HG03280 (cell line): ENCODE results near the gene RNF40.

Experiments
- ATAC-seq: cut with Tn5 transposase; IDR thresholded peaks from one replicate; pipeline ENCODE4 v1.9.1; 2021; ENCODE audit warnings: mild to moderate bottlenecking, moderate library complexity; ENCODE audit not compliant: unreplicated experiment

Gene RNF40

GRCh38 chr16:30740364-30741251 is 21.5 kb upstream of the RNF40 start:
- ATAC-seq, result no peak

- ATAC-seq, result no peak
Measured at GRCh38 chr16:30741461-30741914, 20.6 kb upstream of the RNF40 start.

- ATAC-seq, result no peak
Measured at GRCh38 chr16:30743716-30744115, 18.4 kb upstream of the RNF40 start.

GRCh38 chr16:30744183-30744582 is 17.9 kb upstream of the RNF40 start:
- ATAC-seq, result no peak

GRCh38 chr16:30745082-30745481 is 17.0 kb upstream of the RNF40 start:
- ATAC-seq, result no peak

- no peak for ATAC-seq
Measured at GRCh38 chr16:30746638-30747175, 15.4 kb upstream of the RNF40 start.

- no peak for ATAC-seq
Measured at GRCh38 chr16:30747331-30747730, 14.8 kb upstream of the RNF40 start.

GRCh38 chr16:30747799-30748633 is 14.1 kb upstream of the RNF40 start, which contains the start of gene PHKG2:
Gene PHKG2, plus strand, starts transcription at chr16:30748425. Its CDS starts 396 bp downstream, at chr16:30748821.
- ATAC-seq, result peak; percentile 98

- ATAC-seq, result no peak
Measured at GRCh38 chr16:30748634-30749445, 13.3 kb upstream of the RNF40 start.

- no peak for ATAC-seq
Measured at GRCh38 chr16:30750201-30750600, 11.9 kb upstream of the RNF40 start.

- no peak for ATAC-seq
Measured at GRCh38 chr16:30750876-30751465, 11.2 kb upstream of the RNF40 start.

- ATAC-seq, result no peak
Measured at GRCh38 chr16:30753596-30753995, 8.5 kb upstream of the RNF40 start.

GRCh38 chr16:30755955-30756780 is 6.0 kb upstream of the RNF40 start:
- no peak for ATAC-seq

GRCh38 chr16:30756781-30757100 is 5.4 kb upstream of the RNF40 start:
- no peak for ATAC-seq

- no peak for ATAC-seq
Measured at GRCh38 chr16:30757316-30757715, 4.8 kb upstream of the RNF40 start.

GRCh38 chr16:30758988-30759491 is 3.1 kb upstream of the RNF40 start:
- ATAC-seq, result no peak

- no peak for ATAC-seq
Measured at GRCh38 chr16:30760001-30760559, 2.0 kb upstream of the RNF40 start.

- no peak for ATAC-seq
Measured at GRCh38 chr16:30760577-30761426, 1.3 kb upstream of the RNF40 start.
